Fibroblast of lung (primary cell): Measurements from ENCODE around the gene RER1.

Experiments
- EZH2 ChIP-seq: IDR thresholded peaks from 2 replicates; pipeline ENCODE4 v1.5.1; 2012; ENCODE audit warnings: low read length, control low read depth, mild to moderate bottlenecking; ENCODE audit errors: missing control alignments
- TF ChIP-seq, protein P1 (sequence below), 2 donors: IDR thresholded peaks in 1 of 2; conservative IDR thresholded peaks in 1 of 2; 1 replicate in 1 of 2; 2 replicates in 1 of 2; pipeline ENCODE4 v1.5.1; 2011 to 2012; ENCODE audit warnings: low read length in 2 of 2, control low read depth in 1 of 2, inconsistent platforms in 1 of 2, low read depth in 1 of 2, mild to moderate bottlenecking in 1 of 2

DNA sequence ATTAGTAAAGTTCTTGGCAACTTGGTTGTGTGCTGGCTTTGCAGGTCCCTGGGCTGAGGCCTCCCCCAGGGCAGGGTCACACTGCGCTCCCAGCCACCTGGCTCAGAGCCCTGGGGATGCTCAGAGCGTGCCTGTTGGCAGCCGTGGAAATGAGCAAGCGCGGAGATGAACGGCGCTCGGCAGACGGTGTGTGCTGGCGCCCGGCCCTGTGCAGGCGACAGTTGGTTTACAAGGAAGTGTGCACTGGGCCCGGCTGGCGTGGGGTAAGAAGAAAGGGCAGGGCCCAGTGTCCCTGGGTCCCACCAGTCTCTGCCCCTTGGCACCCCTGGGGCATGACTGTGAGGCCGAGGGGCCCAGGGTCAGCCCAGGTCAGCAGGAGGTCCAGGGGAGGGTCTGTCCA, 46.4 kb downstream of the RER1 start:
- TF ChIP-seq, protein P1, sequence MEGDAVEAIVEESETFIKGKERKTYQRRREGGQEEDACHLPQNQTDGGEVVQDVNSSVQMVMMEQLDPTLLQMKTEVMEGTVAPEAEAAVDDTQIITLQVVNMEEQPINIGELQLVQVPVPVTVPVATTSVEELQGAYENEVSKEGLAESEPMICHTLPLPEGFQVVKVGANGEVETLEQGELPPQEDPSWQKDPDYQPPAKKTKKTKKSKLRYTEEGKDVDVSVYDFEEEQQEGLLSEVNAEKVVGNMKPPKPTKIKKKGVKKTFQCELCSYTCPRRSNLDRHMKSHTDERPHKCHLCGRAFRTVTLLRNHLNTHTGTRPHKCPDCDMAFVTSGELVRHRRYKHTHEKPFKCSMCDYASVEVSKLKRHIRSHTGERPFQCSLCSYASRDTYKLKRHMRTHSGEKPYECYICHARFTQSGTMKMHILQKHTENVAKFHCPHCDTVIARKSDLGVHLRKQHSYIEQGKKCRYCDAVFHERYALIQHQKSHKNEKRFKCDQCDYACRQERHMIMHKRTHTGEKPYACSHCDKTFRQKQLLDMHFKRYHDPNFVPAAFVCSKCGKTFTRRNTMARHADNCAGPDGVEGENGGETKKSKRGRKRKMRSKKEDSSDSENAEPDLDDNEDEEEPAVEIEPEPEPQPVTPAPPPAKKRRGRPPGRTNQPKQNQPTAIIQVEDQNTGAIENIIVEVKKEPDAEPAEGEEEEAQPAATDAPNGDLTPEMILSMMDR (conservative IDR thresholded peaks at IDR 0.05 in 1 of 2, IDR thresholded peaks at IDR 0.05 in 1 of 2; ENCODE audit: low read depth in 1 of 2, low read length in 2 of 2), result no peak
- no peak for TF ChIP-seq EZH2
